GM23338 (cell line): ENCODE data around the gene BICDL2.

Source experiments
- CTCF ChIP-seq, 2 experiments: fragments of 200-600 bp in 1 of 2; sonication (generic) in 1 of 2; conservative IDR thresholded peaks; 2 replicates each; pipeline versions ENCODE4 v1.5.1 to v1.6.1; 2016 to 2017; ENCODE audit warnings: antibody characterized with exemption in 2 of 2, low read depth in 2 of 2, mild to moderate bottlenecking in 2 of 2, moderate library complexity in 1 of 2
- ETS1 ChIP-seq: IDR thresholded peaks from 2 replicates; pipeline ENCODE4 v1.6.1; 2016; ENCODE audit warnings: antibody characterized with exemption
- EZH2 ChIP-seq: fragments of 200-600 bp; sonication (generic); IDR thresholded peaks from one replicate; pipeline ENCODE4 v1.8.0; 2017; ENCODE audit warnings: antibody characterized with exemption, mild to moderate bottlenecking, low read depth; ENCODE audit not compliant: unreplicated experiment
- NANOG ChIP-seq: IDR thresholded peaks from 2 replicates; pipeline ENCODE4 v1.6.1; 2016; ENCODE audit warnings: antibody characterized with exemption, borderline replicate concordance
- POLR2AphosphoS5 ChIP-seq: IDR thresholded peaks from 2 replicates; pipeline ENCODE4 v1.6.1; 2016; ENCODE audit warnings: antibody characterized with exemption, low read depth

GRCh38 chr16:3070608-3071111 lies 33.9 kb upstream of the BICDL2 start:
- TF ChIP-seq CTCF (conservative IDR thresholded peaks at IDR 0.05; ENCODE audit: low read depth in 2 of 2) (no peak), POLR2AphosphoS5 (no peak), EZH2 (no peak), ETS1 (no peak), NANOG (no peak)
